Neutrophil (primary cell): ENCODE measurements around the gene M6PR.
A peak's percentile ranks its signal among the peaks of the same experiment; 100 is the strongest.
"Not testable (repeated sequence)": the region's sequence is repeated elsewhere in the genome, so short reads cannot be mapped to it uniquely, and the experiment has no call there.

Experiments
- H3K27ac ChIP-seq: fragments of 200-600 bp; sonication (generic); 2 replicates; pipeline ENCODE4 v1.5.1; 2016; ENCODE audit warnings: mild to moderate bottlenecking, moderate library complexity
- H3K27me3 ChIP-seq: fragments of 200-600 bp; sonication (generic); 2 replicates; pipeline ENCODE4 v1.6.0; 2016; ENCODE audit warnings: mild to moderate bottlenecking
- H3K36me3 ChIP-seq: fragments of 200-600 bp; sonication (generic); 2 replicates; pipeline ENCODE4 v1.5.1; 2017
- H3K4me1 ChIP-seq, 2 experiments: fragments of 200-600 bp in 1 of 2; sonication (generic) in 1 of 2; 1 replicate in 1 of 2; 2 replicates in 1 of 2; pipeline versions ENCODE4 v1.5.1 to v1.6.1; 2013 to 2016; ENCODE audit warnings: low read depth in 1 of 2, low read length in 1 of 2, mild to moderate bottlenecking in 1 of 2, moderate library complexity in 1 of 2; ENCODE audit not compliant: control insufficient read depth in 1 of 2, insufficient read depth in 1 of 2
- H3K4me3 ChIP-seq, 2 experiments: fragments of 200-600 bp in 1 of 2; sonication (generic) in 1 of 2; 1 replicate in 1 of 2; 2 replicates in 1 of 2; pipeline ENCODE4 v1.5.1; 2013 to 2016; ENCODE audit warnings: low read depth in 1 of 2, low read length in 1 of 2, mild to moderate bottlenecking in 1 of 2, moderate library complexity in 1 of 2
- H3K9me3 ChIP-seq: fragments of 200-600 bp; sonication (generic); 2 replicates; pipeline ENCODE4 v1.5.1; 2016
- CTCF ChIP-seq: fragments of 200-600 bp; sonication (generic); IDR thresholded peaks from 2 replicates; pipeline ENCODE4 v1.5.1; 2016; ENCODE audit warnings: antibody characterized with exemption

The M6PR gene

GRCh38 chr12:8906266-8907180 lies 42.9 kb downstream of the M6PR start:
- peaks cover 4 to 7% of the 10 kb centered on the region in 2 experiments for H3K4me1 ChIP-seq
- H3K9me3 ChIP-seq, result no peaks in the 10 kb centered on the region
- H3K27ac ChIP-seq, result no peak overlapping the region

GRCh38 chr12:8905546-8905945 lies 43.9 kb downstream of the M6PR start:
- no peak overlapping the region for H3K27ac ChIP-seq
- no peak for TF ChIP-seq CTCF

More at GRCh38 chr12:8906266-8907180, 42.9 kb downstream of the M6PR start:
- no peaks in the 10 kb centered on the region for H3K36me3 ChIP-seq
- H3K27me3 ChIP-seq, result peaks cover 5% of the 10 kb centered on the region
- no peak for TF ChIP-seq CTCF
- H3K4me3 ChIP-seq, result no peak overlapping the region

GRCh38 chr12:8904665-8905064 lies 44.8 kb downstream of the M6PR start:
- no peak overlapping the region for H3K27ac ChIP-seq
- H3K9me3 ChIP-seq, result no peaks in the 10 kb centered on the region
- H3K4me1 ChIP-seq, result peaks cover 4 to 7% of the 10 kb centered on the region in 2 experiments
- peaks cover 5% of the 10 kb centered on the region for H3K27me3 ChIP-seq
- no peaks in the 10 kb centered on the region for H3K36me3 ChIP-seq
- H3K4me3 ChIP-seq, result no peak overlapping the region
- TF ChIP-seq CTCF, result no peak

More at GRCh38 chr12:8905546-8905945, 43.9 kb downstream of the M6PR start:
- Histone ChIP-seq H3K4me3 (no peak overlapping the region), H3K36me3 (no peaks in the 10 kb centered on the region), H3K27me3 (peaks cover 5% of the 10 kb centered on the region), H3K9me3 (no peaks in the 10 kb centered on the region), H3K4me1 (peaks cover 4 to 7% of the 10 kb centered on the region in 2 experiments)

- Histone ChIP-seq H3K4me1 (peaks cover 4 to 7% of the 10 kb centered on the region in 2 experiments), H3K4me3 (no peak overlapping the region), H3K36me3 (no peaks in the 10 kb centered on the region), H3K27me3 (peaks cover 5% of the 10 kb centered on the region), H3K9me3 (no peaks in the 10 kb centered on the region), H3K27ac (no peak overlapping the region)
- no peak for TF ChIP-seq CTCF
These were observed 45.8 kb downstream of the M6PR start for GRCh38 chr12:8903646-8904045.

GRCh38 chr12:8902703-8903102 lies 46.7 kb downstream of the M6PR start:
- H3K27ac ChIP-seq, result peak overlapping the region; percentile 51
- not testable (repeated sequence) for H3K27me3 ChIP-seq, H3K36me3 ChIP-seq, H3K4me1 ChIP-seq, H3K9me3 ChIP-seq, H3K4me3 ChIP-seq

- no peak for TF ChIP-seq CTCF
- Histone ChIP-seq H3K4me3 (no peak overlapping the region), H3K4me1 (peaks cover 4 to 7% of the 10 kb centered on the region in 2 experiments), H3K9me3 (no peaks in the 10 kb centered on the region), H3K27me3 (peaks cover 5% of the 10 kb centered on the region), H3K36me3 (no peaks in the 10 kb centered on the region), H3K27ac (no peak overlapping the region)
These were observed 49.6 kb downstream of the M6PR start for GRCh38 chr12:8899830-8900229.
